ENCODE results near the gene NSUN7. TPM values are rescaled to one million over a fixed set of nuclear protein-coding genes. Genes with fewer than 3 reads are reported as not detected.

NSUN7 gene
- total RNA-seq, 1 donor from 2014 or later = 1.5 TPM

GRCh38 chr4:40840255-40840984, 90.7 kb downstream of the NSUN7 start:
- DNase-seq (no peak), ATAC-seq (ENCODE audit: poor library complexity) (no peak)
- intact Hi-C loops (cut with DNase I) = no loop called here

GRCh38 chr4:40840985-40841571, 91.3 kb downstream of the NSUN7 start:
- DNase-seq = peak; percentile 78
- intact Hi-C loops (cut with DNase I) = no loop called here
- peak; percentile 62 for ATAC-seq (ENCODE audit: poor library complexity)

- ATAC-seq (ENCODE audit: poor library complexity) = peak; percentile 72
Observed at GRCh38 chr4:40842318-40842717, 92.6 kb downstream of the NSUN7 start.

GRCh38 chr4:40842725-40843423, 93.1 kb downstream of the NSUN7 start:
- intact Hi-C loops (cut with DNase I) = no loop called here
- ATAC-seq (ENCODE audit: poor library complexity) = peak; percentile 56
- DNase-seq = no peak

More at GRCh38 chr4:40842318-40842717, 92.6 kb downstream of the NSUN7 start:
- DNase-seq = no peak
- intact Hi-C loops (cut with DNase I) = no loop called here

GRCh38 chr4:40843696-40844095, 93.9 kb downstream of the NSUN7 start:
- intact Hi-C loops (cut with DNase I) = no loop called here
- no peak for DNase-seq
- ATAC-seq (ENCODE audit: poor library complexity) = peak; percentile 37

- ATAC-seq (ENCODE audit: poor library complexity) (no peak), DNase-seq (no peak)
- intact Hi-C loops (cut with DNase I) = no loop called here
Observed at GRCh38 chr4:40844261-40844660, 94.5 kb downstream of the NSUN7 start.

- DNase-seq = no peak
- no peak for ATAC-seq (ENCODE audit: poor library complexity)
- intact Hi-C loops (cut with DNase I) = no loop called here
Observed at GRCh38 chr4:40845154-40845835, 95.5 kb downstream of the NSUN7 start.

GRCh38 chr4:40846532-40846931, 96.8 kb downstream of the NSUN7 start:
- DNase-seq (no peak), ATAC-seq (ENCODE audit: poor library complexity) (no peak)
- intact Hi-C loops (cut with DNase I) = no loop called here

GRCh38 chr4:40848251-40848650, 98.5 kb downstream of the NSUN7 start:
- DNase-seq (no peak), ATAC-seq (ENCODE audit: poor library complexity) (no peak)
- intact Hi-C loops (cut with DNase I) = no loop called here

- DNase-seq = no peak
- intact Hi-C loops (cut with DNase I) = no loop called here
- ATAC-seq (ENCODE audit: poor library complexity) = no peak
Observed at GRCh38 chr4:40848940-40849339, 99.2 kb downstream of the NSUN7 start.

- ATAC-seq (ENCODE audit: poor library complexity) (no peak), DNase-seq (no peak)
- intact Hi-C loops (cut with DNase I) = no loop called here
Observed at GRCh38 chr4:40850496-40850895, 100.7 kb downstream of the NSUN7 start.

GRCh38 chr4:40856277-40856839, 106.6 kb downstream of the NSUN7 start:
- no peak for ATAC-seq (ENCODE audit: poor library complexity)

GRCh38 chr4:40856840-40857362, 107.1 kb downstream of the NSUN7 start:
- ATAC-seq (ENCODE audit: poor library complexity) (peak; percentile 99), DNase-seq (peak; percentile 84)
- intact Hi-C loops (cut with DNase I) = no loop called here

More at GRCh38 chr4:40856277-40856839, 106.6 kb downstream of the NSUN7 start:
- DNase-seq = no peak
- intact Hi-C loops (cut with DNase I) = no loop called here

GRCh38 chr4:40857956-40858355, 108.2 kb downstream of the NSUN7 start:
- intact Hi-C loops (cut with DNase I) = no loop called here
- DNase-seq (no peak), ATAC-seq (ENCODE audit: poor library complexity) (no peak)

GRCh38 chr4:40858962-40859361, 109.2 kb downstream of the NSUN7 start:
- DNase-seq (no peak), ATAC-seq (ENCODE audit: poor library complexity) (no peak)
- intact Hi-C loops (cut with DNase I) = no loop called here

Measured in Right ventricle myocardium superior (tissue), 1 donor.